ENCODE data around the gene GLIS2. TPM values are rescaled to one million over a fixed set of nuclear protein-coding genes. Genes with fewer than 3 reads are reported as not detected.
"Not testable (repeated sequence)": the region's sequence is repeated elsewhere in the genome, so short reads cannot be mapped to it uniquely, and the experiment has no call there.

Gene GLIS2
- polyA plus RNA-seq, 6 donors from 2014 or later, result not detected

DNA sequence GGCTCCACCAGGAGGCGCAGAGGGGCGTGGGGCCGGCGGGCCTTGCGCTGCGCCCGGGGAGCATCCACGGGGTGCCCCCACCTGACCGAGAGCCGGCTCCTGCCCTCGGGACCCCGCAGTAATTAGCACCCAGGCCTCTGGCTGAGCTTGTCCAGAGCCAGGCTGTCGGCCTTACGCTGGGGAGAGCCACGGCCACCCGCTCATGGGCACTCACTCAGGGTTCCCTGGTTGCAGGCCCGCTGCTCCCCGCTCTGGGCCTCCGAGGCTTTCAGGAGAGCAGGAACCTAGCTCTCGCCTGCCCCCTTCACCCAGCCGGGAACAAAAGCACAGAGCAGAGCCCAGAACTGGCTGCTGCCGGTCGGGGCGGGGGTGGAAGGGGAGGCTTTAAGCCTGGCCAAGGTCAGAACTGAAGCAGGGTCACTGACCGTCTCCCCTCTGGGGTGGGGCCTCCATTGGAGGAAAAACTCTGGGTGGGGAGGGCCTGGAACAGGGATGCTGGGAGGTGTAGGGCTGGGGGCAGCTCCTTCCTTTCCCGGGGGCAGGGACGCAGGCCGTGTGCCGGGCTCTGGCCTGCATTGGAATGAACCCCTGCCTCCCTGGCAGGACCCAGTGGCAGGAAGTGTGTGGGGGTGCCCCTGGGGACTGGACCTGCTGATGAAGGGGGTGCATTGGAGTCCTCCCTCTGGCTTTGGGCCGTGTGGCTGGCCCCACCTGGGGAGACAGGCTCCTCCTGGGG is 12.3 kb downstream of the GLIS2 start:
- DNase-seq, result peak; percentile 46
- no peaks in the 10 kb centered on the region for H3K9me3 Mint-ChIP-seq
- no peaks in the 10 kb centered on the region for H3K36me3 Mint-ChIP-seq
- H3K4me3 Mint-ChIP-seq, result peak overlapping the region; percentile 38 to 81 (median 73)
- ATAC-seq (ENCODE audit: low read depth in 2 of 2), result peak; percentile 73
- H3K27me3 Mint-ChIP-seq, result peaks cover 0 to 4% (median 0%) of the 10 kb centered on the region in 3 donors
- H3K4me1 Mint-ChIP-seq, result peaks cover 4 to 17% (median 13%) of the 10 kb centered on the region in 3 donors
- no peak overlapping the region for H3K27ac Mint-ChIP-seq

DNA sequence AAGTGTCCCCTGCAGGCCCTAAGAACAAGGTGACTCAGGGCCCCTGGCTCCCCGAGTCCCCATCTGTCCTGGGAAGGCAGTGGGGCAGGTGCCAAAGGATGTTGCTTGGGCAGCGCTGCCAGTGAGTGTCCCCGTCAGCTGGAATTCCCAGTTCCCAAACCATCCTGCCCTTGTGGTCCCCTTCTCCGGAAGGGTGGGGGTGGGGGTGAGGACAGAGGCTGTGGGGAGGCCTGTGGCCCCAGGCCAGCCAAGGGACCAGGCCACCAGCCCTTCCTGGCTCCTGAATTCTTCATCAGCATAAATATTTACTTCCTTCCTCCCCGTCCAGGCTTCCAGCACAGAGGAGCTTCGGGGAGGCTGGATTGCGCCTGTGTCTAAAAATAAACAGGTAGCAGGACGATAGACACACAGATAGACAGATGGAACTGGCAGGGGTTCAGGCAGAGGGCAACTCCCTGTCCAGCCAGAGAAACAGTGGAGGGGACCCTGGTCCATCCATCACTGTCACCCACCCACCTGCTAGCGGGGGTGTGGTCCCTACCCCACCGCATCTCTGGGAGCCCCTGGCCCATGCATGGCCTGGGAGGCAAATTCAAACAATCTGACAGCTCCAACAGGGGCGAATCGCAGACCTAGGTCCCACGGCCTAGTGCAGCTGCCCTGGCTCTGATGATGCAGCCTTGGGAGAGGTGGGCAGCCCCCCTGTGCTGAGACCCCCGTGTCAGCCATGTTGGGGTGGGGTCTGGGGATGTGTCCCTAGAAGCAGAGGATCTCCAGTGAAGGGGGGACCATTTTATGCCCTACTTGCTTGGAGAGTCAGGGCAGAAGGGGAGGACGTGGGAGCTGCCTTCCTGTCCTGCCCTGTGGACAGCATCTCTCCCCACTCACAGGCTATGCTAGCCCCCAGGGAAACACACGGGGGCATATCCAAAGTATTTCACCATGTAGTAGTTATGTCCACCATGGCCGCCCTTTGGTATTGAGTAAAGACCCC is 13.2 kb downstream of the GLIS2 start:
- H3K4me3 Mint-ChIP-seq, result peak overlapping the region in 5 of 8 donors; percentile 39 to 81 (median 70)
- H3K27me3 Mint-ChIP-seq, result peaks cover 0 to 4% (median 0%) of the 10 kb centered on the region in 3 donors
- H3K4me1 Mint-ChIP-seq, result peaks cover 4 to 17% (median 13%) of the 10 kb centered on the region in 3 donors
- H3K27ac Mint-ChIP-seq, result no peak overlapping the region
- DNase-seq, result no peak
- H3K9me3 Mint-ChIP-seq, result no peaks in the 10 kb centered on the region
- H3K36me3 Mint-ChIP-seq, result no peaks in the 10 kb centered on the region
- ATAC-seq (ENCODE audit: low read depth in 2 of 2), result no peak

DNA sequence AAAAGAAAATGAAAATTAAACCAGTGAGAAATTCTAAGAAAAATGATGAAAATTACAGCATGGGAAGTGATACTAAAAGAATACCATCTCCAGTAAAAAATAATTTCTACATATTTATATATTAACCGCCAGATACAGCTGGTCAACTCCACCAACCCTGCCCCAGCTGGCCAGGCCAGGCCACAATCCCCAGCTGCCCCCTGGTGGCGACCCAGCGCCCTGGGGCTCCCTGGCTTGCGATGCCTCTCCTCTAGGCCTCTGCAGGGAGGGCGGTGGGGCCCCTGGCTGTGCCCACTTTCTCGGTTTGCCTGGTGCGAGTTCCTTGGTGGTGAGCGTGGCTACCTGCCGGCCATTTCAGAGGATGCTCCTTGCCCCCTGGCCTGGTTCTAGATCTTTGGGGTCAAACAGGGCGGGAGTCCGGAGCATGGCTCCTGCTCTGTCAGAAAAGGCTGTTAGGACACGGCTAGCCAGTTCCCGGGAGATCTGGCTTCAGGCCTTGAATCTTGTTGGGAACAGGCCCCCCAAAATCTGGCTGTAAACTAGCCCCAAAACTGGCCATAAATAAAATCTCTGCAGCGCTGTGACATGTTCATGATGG is 14.5 kb downstream of the GLIS2 start:
- Mint-ChIP-seq H3K4me3 (peak overlapping the region in 1 of 8 donors; percentile 47), H3K9me3 (no peaks in the 10 kb centered on the region), H3K27me3 (peaks cover 0 to 4% (median 0%) of the 10 kb centered on the region in 3 donors), H3K36me3 (no peaks in the 10 kb centered on the region), H3K27ac (no peak overlapping the region), H3K4me1 (peaks cover 2 to 16% (median 10%) of the 10 kb centered on the region in 3 donors)
- ATAC-seq (ENCODE audit: low read depth in 2 of 2) (peak; percentile 70 to 72), DNase-seq (peak; percentile 66)

DNA sequence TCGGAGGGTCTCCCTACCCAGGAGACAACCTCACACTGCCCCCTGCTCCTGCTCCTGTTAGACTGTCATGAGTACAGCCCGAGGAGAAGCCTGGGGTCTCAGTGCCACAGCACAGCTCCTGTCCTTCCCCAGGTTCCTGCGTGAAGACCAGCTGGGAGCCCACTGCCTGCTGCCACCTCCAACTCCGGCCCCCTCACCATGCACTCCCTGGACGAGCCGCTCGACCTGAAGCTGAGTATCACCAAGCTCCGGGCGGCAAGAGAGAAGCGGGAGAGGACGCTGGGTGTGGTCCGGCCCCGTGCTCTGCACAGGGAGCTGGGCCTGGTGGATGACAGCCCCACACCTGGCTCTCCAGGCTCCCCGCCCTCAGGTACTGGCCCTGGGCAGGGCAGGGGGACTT is 16.2 kb downstream of the GLIS2 start:
- Mint-ChIP-seq H3K27me3 (peaks cover 0 to 4% (median 0%) of the 10 kb centered on the region in 3 donors), H3K36me3 (no peaks in the 10 kb centered on the region), H3K4me1 (peaks cover 0 to 7% (median 5%) of the 10 kb centered on the region in 3 donors), H3K4me3 (no peak overlapping the region), H3K9me3 (no peaks in the 10 kb centered on the region), H3K27ac (no peak overlapping the region)
- ATAC-seq (ENCODE audit: low read depth in 2 of 2) (no peak), DNase-seq (no peak)

DNA sequence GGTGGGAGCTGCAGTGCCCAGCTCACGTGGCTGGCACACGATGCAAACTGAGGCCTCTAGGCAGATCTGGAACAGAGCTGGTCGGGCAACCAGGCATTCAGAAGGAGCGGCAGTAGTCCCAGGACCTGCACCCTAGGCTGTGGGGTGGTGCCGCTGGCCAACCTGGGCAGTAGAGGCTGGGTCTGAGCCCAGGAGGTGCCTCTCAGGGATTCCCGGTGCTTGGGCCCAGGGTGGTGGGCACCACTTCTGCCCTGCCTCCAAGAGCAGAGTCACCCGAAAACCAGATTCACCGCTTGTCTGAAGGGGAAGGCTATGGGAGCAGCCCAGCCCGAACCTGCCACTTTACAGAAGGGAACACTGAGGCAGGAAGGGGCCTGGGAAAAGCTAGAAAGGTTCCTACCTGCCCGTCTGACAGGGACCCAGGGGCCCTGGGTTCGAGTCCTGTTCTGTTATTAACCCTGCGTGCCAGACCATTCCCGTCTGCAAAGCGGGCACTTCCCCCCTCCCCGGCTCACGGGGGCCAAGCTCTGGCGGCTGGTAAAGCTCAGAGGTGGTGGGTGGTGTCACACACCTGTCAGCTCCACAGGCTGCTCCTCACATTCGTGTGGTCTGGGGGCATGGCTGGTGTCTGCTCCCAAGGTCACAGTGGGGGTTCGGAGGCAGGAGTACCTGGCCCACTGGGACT is 16.9 kb downstream of the GLIS2 start:
- ATAC-seq (ENCODE audit: low read depth in 2 of 2), result no peak
- H3K4me3 Mint-ChIP-seq, result no peak overlapping the region

DNA sequence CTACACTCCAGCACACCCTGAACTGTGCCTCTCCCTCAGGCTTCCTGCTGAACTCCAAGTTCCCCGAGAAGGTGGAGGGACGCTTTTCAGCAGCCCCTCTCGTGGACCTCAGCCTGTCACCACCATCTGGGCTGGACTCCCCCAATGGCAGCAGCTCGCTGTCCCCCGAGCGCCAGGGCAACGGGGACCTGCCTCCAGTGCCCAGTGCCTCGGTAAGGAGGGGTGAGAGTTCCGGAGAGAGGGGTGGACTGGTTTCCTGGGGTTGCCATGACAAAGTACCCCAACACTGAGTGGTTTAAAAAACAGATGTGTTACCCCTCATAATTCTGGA is 17.4 kb downstream of the GLIS2 start:
- Mint-ChIP-seq H3K4me3 (no peak overlapping the region), H3K9me3 (no peaks in the 10 kb centered on the region), H3K4me1 (peaks cover 0 to 5% (median 4%) of the 10 kb centered on the region in 3 donors), H3K27me3 (peaks cover 0 to 4% (median 0%) of the 10 kb centered on the region in 3 donors), H3K27ac (no peak overlapping the region), H3K36me3 (no peaks in the 10 kb centered on the region)
- DNase-seq (no peak), ATAC-seq (ENCODE audit: low read depth in 2 of 2) (no peak)

More for the DNA sequence above, 16.9 kb downstream of the GLIS2 start:
- no peak for DNase-seq
- Mint-ChIP-seq H3K36me3 (no peaks in the 10 kb centered on the region), H3K4me1 (peaks cover 0 to 7% (median 5%) of the 10 kb centered on the region in 3 donors), H3K27ac (no peak overlapping the region), H3K27me3 (peaks cover 0 to 4% (median 0%) of the 10 kb centered on the region in 3 donors), H3K9me3 (no peaks in the 10 kb centered on the region)

DNA sequence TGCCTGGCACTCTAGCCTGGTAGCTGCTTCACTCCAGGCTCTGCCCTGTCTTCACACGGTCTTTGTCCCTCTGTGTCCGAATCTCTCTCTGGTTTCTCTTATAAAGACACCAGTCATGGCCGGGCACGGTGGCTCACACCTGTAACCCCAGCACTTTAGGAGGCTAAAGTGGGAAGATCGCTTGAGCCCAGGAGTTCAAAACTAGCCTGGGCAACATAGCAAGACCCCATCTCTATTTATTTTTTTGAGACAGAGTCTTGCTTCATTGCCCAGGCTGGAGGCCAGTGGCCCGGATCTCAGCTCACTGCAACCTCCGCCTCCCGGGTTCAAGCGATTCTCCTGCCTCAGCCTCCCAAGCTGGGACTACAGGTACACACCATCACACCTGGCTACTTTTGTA is 17.8 kb downstream of the GLIS2 start:
- DNase-seq; H3K27me3 Mint-ChIP-seq; H3K36me3 Mint-ChIP-seq; H3K4me1 Mint-ChIP-seq; H3K4me3 Mint-ChIP-seq; H3K9me3 Mint-ChIP-seq; ATAC-seq (ENCODE audit: low read depth in 2 of 2): not testable (repeated sequence)
- peak overlapping the region in 2 of 6 donors; percentile 16 to 22 for H3K27ac Mint-ChIP-seq

DNA sequence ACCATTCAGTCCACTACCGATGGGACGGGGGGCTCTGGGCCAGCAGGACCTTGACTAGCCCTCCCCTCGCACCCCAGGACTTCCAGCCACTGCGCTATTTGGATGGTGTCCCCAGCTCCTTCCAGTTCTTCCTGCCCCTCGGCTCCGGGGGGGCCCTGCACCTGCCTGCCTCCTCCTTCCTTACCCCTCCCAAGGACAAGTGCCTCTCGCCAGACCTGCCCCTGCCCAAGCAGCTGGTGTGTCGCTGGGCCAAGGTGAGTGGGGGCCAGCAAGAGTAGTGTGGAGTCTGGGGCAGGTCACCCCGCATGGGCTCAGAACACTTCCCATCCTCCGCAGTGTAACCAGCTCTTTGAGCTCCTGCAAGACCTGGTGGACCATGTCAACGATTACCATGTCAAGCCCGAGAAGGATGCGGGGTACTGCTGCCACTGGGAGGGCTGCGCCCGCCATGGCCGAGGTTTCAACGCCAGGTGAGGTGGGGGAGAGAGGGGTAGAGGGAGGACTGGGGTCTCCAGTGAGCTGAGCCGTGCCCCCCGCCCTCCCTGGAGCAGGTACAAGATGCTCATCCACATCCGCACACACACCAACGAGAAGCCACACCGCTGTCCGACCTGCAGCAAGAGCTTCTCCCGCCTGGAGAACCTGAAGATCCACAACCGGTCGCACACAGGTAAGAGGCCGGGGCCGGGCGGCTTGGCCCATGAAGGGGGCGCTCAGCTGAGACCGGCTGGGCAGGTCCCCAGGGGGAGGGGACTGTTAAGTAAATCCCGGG is 19.0 kb downstream of the GLIS2 start:
- H3K4me3 Mint-ChIP-seq, result no peak overlapping the region

DNA sequence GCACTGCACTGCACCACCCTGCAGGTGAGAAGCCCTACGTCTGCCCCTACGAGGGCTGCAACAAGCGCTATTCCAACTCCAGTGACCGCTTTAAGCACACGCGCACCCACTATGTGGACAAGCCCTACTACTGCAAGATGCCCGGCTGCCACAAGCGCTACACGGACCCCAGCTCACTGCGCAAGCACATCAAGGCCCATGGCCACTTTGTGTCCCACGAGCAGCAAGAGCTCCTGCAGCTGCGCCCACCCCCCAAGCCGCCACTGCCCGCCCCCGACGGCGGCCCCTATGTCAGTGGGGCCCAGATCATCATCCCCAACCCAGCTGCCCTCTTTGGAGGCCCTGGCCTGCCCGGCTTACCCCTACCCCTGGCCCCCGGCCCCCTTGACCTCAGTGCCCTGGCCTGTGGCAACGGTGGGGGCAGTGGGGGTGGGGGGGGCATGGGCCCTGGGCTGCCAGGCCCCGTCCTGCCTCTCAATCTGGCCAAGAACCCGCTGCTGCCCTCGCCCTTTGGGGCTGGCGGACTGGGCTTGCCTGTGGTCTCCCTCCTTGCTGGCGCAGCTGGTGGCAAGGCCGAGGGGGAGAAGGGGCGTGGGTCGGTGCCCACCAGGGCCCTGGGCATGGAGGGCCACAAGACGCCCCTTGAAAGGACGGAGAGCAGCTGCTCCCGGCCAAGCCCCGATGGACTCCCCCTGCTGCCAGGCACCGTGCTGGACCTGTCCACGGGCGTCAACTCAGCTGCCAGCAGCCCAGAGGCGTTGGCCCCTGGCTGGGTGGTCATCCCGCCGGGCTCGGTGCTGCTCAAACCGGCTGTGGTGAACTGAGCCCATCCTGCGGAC is 21.1 kb downstream of the GLIS2 start:
- no peak overlapping the region for H3K4me3 Mint-ChIP-seq
- H3K36me3 Mint-ChIP-seq, result no peaks in the 10 kb centered on the region
- no peak overlapping the region for H3K27ac Mint-ChIP-seq
- DNase-seq (no peak), ATAC-seq (ENCODE audit: low read depth in 2 of 2) (no peak)
- H3K27me3 Mint-ChIP-seq, result no peaks in the 10 kb centered on the region
- H3K9me3 Mint-ChIP-seq, result no peaks in the 10 kb centered on the region
- H3K4me1 Mint-ChIP-seq, result no peaks in the 10 kb centered on the region

More for the DNA sequence above, 19.0 kb downstream of the GLIS2 start:
- H3K9me3 Mint-ChIP-seq, result no peaks in the 10 kb centered on the region
- H3K27ac Mint-ChIP-seq, result no peak overlapping the region
- peaks cover 0 to 4% (median 0%) of the 10 kb centered on the region in 3 donors for H3K27me3 Mint-ChIP-seq
- ATAC-seq (ENCODE audit: low read depth in 2 of 2), result no peak
- no peak for DNase-seq
- H3K36me3 Mint-ChIP-seq, result no peaks in the 10 kb centered on the region
- peaks cover 0 to 2% (median 0%) of the 10 kb centered on the region in 3 donors for H3K4me1 Mint-ChIP-seq

DNA sequence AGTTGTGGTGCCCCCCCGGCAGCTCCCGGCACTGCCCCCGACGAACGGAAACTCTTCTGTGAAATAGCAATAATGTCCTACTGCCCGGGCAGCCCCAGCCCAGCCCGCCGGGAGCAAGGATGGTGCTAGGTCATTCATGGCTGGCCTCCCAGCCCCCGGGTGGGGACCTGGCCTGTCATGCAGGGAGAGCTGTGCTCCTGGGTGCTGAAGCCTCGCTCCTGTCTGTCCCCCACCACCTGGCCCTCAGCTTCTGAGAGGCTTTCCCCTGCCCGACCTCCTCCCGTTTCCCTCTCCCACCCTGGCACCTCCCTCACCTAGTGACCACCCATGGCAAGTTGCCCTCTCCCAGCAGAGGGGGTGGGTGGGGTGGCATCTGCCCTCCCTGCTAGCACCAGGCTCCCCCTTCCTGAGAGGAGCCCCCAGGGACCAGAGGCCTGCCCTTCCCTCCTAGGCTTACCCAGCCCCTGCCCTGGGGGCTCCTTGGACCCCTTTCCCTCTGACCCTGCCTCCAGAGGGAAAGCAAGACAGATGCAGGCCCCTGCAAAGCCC is 21.7 kb downstream of the GLIS2 start:
- H3K36me3 Mint-ChIP-seq, result no peaks in the 10 kb centered on the region
- ATAC-seq (ENCODE audit: low read depth in 2 of 2) (no peak), DNase-seq (no peak)
- no peaks in the 10 kb centered on the region for H3K27me3 Mint-ChIP-seq
- no peaks in the 10 kb centered on the region for H3K4me1 Mint-ChIP-seq
- no peak overlapping the region for H3K27ac Mint-ChIP-seq
- H3K9me3 Mint-ChIP-seq, result no peaks in the 10 kb centered on the region
- no peak overlapping the region for H3K4me3 Mint-ChIP-seq

DNA sequence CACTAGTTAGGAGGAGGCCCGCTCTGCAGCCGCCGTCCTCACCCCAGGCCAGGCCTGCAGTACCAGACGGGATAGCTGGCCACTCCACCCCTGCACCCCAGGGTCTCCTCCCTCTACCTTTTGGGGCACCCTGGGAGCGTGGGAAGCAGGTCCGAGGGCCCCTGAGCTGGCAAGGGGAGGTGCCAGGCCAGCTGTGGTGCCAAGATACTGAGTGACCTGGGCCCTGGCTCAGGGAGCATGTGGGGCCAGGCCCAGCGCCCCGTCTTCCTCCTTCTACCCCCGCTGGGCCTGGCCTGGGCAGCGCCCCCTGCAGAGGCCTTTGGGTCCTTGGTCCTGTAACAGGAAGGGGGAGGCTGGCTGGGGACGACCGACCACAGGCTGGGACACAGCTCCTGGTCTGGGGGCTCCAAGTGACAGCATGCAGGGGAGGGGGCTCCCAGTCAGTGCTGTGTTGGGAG is 22.3 kb downstream of the GLIS2 start:
- H3K27me3 Mint-ChIP-seq, result no peaks in the 10 kb centered on the region
- no peak overlapping the region for H3K4me3 Mint-ChIP-seq
- H3K4me1 Mint-ChIP-seq, result no peaks in the 10 kb centered on the region
- H3K27ac Mint-ChIP-seq, result no peak overlapping the region
- no peak for DNase-seq
- H3K36me3 Mint-ChIP-seq, result no peaks in the 10 kb centered on the region
- no peak for ATAC-seq (ENCODE audit: low read depth in 2 of 2)
- H3K9me3 Mint-ChIP-seq, result no peaks in the 10 kb centered on the region

Data from naive B cell (primary cell).